B cell (primary cell): ENCODE data around the gene FAM216A. TPM values are rescaled to one million over a fixed set of nuclear protein-coding genes. Genes with fewer than 3 reads are reported as not detected.

Source experiments
- ATAC-seq: fragments of 200-7000 bp; cut with Tn5 transposase; one replicate; pipeline ENCODE4 v1.10.0; 2021; ENCODE audit warnings: low read depth, mild to moderate bottlenecking, moderate number of reproducible peaks, moderate library complexity
- CTCF ChIA-PET: fragments of 350-600 bp; sonication (Branson Sonifier 250); formaldehyde crosslinking; loops from one replicate; lab custom pipeline; 2021; ENCODE audit warnings: antibody characterized with exemption, inconsistent platforms; lab: Charles Lee
- POLR2A ChIA-PET: fragments of 350-600 bp; sonication (Branson Sonifier 250); formaldehyde crosslinking; loops from one replicate; lab custom pipeline; 2021; ENCODE audit warnings: antibody characterized with exemption; lab: Charles Lee
- DNase-seq: peaks from one replicate; pipeline ENCODE4 v3.0.0; 2013
- H2AFZ ChIP-seq: 2 replicates; pipeline ENCODE4 v1.6.1; 2012; ENCODE audit warnings: mild to moderate bottlenecking, low read depth, low read length; ENCODE audit not compliant: insufficient read depth, poor library complexity, severe bottlenecking
- H3K27ac ChIP-seq, 2 donors: 1 replicate in 1 of 2; 2 replicates in 1 of 2; pipeline ENCODE4 v1.5.1; 2012 to 2013; ENCODE audit warnings: low read length in 2 of 2, mild to moderate bottlenecking in 2 of 2, moderate library complexity in 1 of 2
- H3K27me3 ChIP-seq, 4 experiments: fragments of 200-600 bp in 1 of 4; sonication (generic) in 1 of 4; replicated peaks in 1 of 4; 1 replicate in 2 of 4; 2 replicates in 2 of 4; pipeline versions ENCODE4 v1.6.1 to v1.7.0; 2013 to 2016; ENCODE audit warnings: low read length in 3 of 4, mild to moderate bottlenecking in 2 of 4, mixed read lengths in 1 of 4, moderate library complexity in 1 of 4; ENCODE audit not compliant: insufficient read depth in 4 of 4, control insufficient read depth in 3 of 4; ENCODE audit errors: control extremely low read depth in 1 of 4
- H3K36me3 ChIP-seq, 2 experiments: replicated peaks in 1 of 2; 1 replicate in 1 of 2; 2 replicates in 1 of 2; pipeline versions ENCODE4 v1.6.1 to v1.7.1; 2013; ENCODE audit warnings: low read length in 1 of 2; ENCODE audit not compliant: insufficient read depth in 2 of 2, control insufficient read depth in 1 of 2; ENCODE audit errors: control extremely low read depth in 1 of 2, extremely low read depth in 1 of 2
- H3K4me1 ChIP-seq, 2 donors: fragments of 200-600 bp in 1 of 2; sonication (generic) in 1 of 2; 1 replicate in 1 of 2; 2 replicates in 1 of 2; pipeline versions ENCODE4 v1.5.1 to v1.6.1; 2013 to 2017; ENCODE audit warnings: low read length in 2 of 2; ENCODE audit not compliant: control insufficient read depth in 2 of 2, insufficient read depth in 2 of 2
- H3K4me2 ChIP-seq: replicated peaks from 2 replicates; pipeline ENCODE3; 2012; ENCODE audit warnings: mild to moderate bottlenecking, low read depth, low read length; ENCODE audit not compliant: poor library complexity, severe bottlenecking
- H3K4me3 ChIP-seq, 5 experiments: fragments of 200-600 bp in 1 of 5; sonication (generic) in 1 of 5; 1 replicate in 3 of 5; 2 replicates in 2 of 5; pipeline versions ENCODE4 v1.5.1 to v1.7.0; 2011 to 2016; ENCODE audit warnings: low read length in 4 of 5, mild to moderate bottlenecking in 4 of 5, low read depth in 2 of 5, control low read depth in 1 of 5, moderate library complexity in 1 of 5; ENCODE audit not compliant: insufficient read depth in 1 of 5; ENCODE audit errors: control extremely low read depth in 1 of 5, extremely low read depth in 1 of 5
- H3K79me2 ChIP-seq: fragments of 200-600 bp; sonication (generic); one replicate; pipeline ENCODE4 v1.6.0; 2016; ENCODE audit warnings: low read length; ENCODE audit not compliant: control insufficient read depth, insufficient read depth
- H3K9ac ChIP-seq: fragments of 200-600 bp; sonication (generic); 2 replicates; pipeline ENCODE4 v1.6.1; 2017; ENCODE audit warnings: mild to moderate bottlenecking, low read length, moderate library complexity
- H3K9me3 ChIP-seq, 3 donors: one replicate each; pipeline versions ENCODE4 v1.6.1 to v1.7.1; 2013; ENCODE audit warnings: low read length in 2 of 3; ENCODE audit not compliant: control insufficient read depth in 2 of 3, insufficient read depth in 1 of 3; ENCODE audit errors: control extremely low read depth in 1 of 3
- H4K20me1 ChIP-seq: 2 replicates; pipeline ENCODE4 v1.6.0; 2012; ENCODE audit warnings: mild to moderate bottlenecking, low read length; ENCODE audit not compliant: insufficient read depth, control insufficient read depth, poor library complexity, severe bottlenecking
- H3K27ac Mint-ChIP-seq: one replicate; pipeline ENCODE4 v1.8.0; 2021; ENCODE audit warnings: mixed read lengths
- H3K27me3 Mint-ChIP-seq: one replicate; pipeline ENCODE4 v1.8.0; 2021; ENCODE audit warnings: mixed read lengths
- H3K4me1 Mint-ChIP-seq: one replicate; pipeline ENCODE4 v1.8.0; 2021; ENCODE audit warnings: mixed read lengths
- H3K4me3 Mint-ChIP-seq: one replicate; pipeline ENCODE4 v1.8.0; 2021; ENCODE audit warnings: mixed read lengths
- H3K9me3 Mint-ChIP-seq: one replicate; pipeline ENCODE4 v1.8.0; 2022; ENCODE audit warnings: mixed read lengths; ENCODE audit not compliant: insufficient read depth
- EZH2 ChIP-seq: IDR thresholded peaks from 2 replicates; pipeline ENCODE4 v1.6.1; 2012; ENCODE audit warnings: borderline replicate concordance, low read depth, mild to moderate bottlenecking, moderate library complexity, low read length; ENCODE audit not compliant: insufficient read depth, poor library complexity, severe bottlenecking
- WGBS: methylation state at CpG from one replicate; pipeline ENCODE4 v1.1.5; 2013; ENCODE audit warnings: missing lambda C conversion rate; ENCODE audit not compliant: insufficient coverage; 5-methylcytosine and 5-hydroxymethylcytosine counted together
- intact Hi-C: fragments of 100-400 bp; cut with micrococcal nuclease; formaldehyde crosslinking; loops from one replicate; pipeline ENCODE4 v1.10.0; 2022
- polyA plus RNA-seq: library from polyadenylated mRNA; depleted of rRNA; stranded (reverse); fragments of >200 nt; gene quantifications from 2 replicates; pipeline ENCODE4 v1.2.3, GENCODE V29; 2012
- total RNA-seq, 2 donors: library from RNA; stranded (reverse); fragments of 120-200 nt in 1 of 2; gene quantifications; 1 replicate in 1 of 2; 2 replicates in 1 of 2; pipeline versions ENCODE4 v1.2.3 to v1.2.4, GENCODE V29; 2013 to 2022
- TF ChIP-seq, protein P1 (sequence below): fragments of 200-600 bp; IDR thresholded peaks from one replicate; pipeline ENCODE4 v1.8.0; 2022; ENCODE audit warnings: antibody characterized with exemption, mild to moderate bottlenecking

Gene FAM216A
- total and polyA plus RNA-seq, 2 donors (not counting 1 experiment from before 2014, with no cell fraction given) = 15.7 to 19.7 TPM

DNA sequence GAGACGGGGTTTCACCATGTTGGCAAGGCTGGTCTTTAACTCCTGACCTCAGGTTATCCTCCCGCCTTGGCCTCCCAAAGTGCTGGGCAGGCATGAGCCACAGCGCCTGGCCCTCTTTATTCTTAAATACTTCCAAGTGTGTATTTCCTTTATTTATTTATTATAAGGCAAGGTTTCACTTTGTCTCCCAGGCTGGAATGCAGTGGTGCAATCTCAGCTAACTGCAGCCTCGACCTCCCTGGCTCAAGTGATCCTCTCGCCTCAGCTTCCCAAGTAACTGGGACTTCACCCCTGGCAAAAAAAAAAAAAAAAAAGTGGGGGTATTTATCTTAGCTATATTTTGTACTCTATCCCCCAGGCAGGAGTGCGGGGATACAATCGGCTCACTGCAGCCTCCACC lies 6.8 kb downstream of the FAM216A start:
- ATAC-seq = no peak
- Histone ChIP-seq H2AFZ (no peak overlapping the region), H3K27me3 (no peaks in the 10 kb centered on the region), H4K20me1 (no peaks in the 10 kb centered on the region), H3K36me3 (peaks cover 1 to 14% of the 10 kb centered on the region in 2 experiments), H3K79me2 (peaks cover 37% of the 10 kb centered on the region), H3K4me3 (no peak overlapping the region), H3K9ac (no peak overlapping the region), H3K4me2 (no peak overlapping the region), H3K4me1 (no peaks in the 10 kb centered on the region), H3K27ac (no peak overlapping the region), H3K9me3 (no peaks in the 10 kb centered on the region)
- Mint-ChIP-seq H3K27ac (no peak overlapping the region), H3K4me1 (peaks cover 2% of the 10 kb centered on the region), H3K4me3 (no peak overlapping the region), H3K27me3 (no peaks in the 10 kb centered on the region), H3K9me3 (no peaks in the 10 kb centered on the region)
- ChIA-PET CTCF (interaction anchor here (0.6 to 0.7 kb wide), 2 partner anchors 49 to 158 kb away, joined by 3 read pairs; no protein-coding TSS in a partner anchor), POLR2A (interaction anchor here (0.7 kb wide), 1 partner anchor 13 kb away, joined by 5 read pairs; no protein-coding TSS in a partner anchor)
- no peak for TF ChIP-seq EZH2
- TF ChIP-seq, protein P1, sequence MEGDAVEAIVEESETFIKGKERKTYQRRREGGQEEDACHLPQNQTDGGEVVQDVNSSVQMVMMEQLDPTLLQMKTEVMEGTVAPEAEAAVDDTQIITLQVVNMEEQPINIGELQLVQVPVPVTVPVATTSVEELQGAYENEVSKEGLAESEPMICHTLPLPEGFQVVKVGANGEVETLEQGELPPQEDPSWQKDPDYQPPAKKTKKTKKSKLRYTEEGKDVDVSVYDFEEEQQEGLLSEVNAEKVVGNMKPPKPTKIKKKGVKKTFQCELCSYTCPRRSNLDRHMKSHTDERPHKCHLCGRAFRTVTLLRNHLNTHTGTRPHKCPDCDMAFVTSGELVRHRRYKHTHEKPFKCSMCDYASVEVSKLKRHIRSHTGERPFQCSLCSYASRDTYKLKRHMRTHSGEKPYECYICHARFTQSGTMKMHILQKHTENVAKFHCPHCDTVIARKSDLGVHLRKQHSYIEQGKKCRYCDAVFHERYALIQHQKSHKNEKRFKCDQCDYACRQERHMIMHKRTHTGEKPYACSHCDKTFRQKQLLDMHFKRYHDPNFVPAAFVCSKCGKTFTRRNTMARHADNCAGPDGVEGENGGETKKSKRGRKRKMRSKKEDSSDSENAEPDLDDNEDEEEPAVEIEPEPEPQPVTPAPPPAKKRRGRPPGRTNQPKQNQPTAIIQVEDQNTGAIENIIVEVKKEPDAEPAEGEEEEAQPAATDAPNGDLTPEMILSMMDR = no peak
- 86% methylated on average over 1 of the region's 7 CpGs for WGBS
- DNase-seq = no peak
- intact Hi-C loops = no loop called here

DNA sequence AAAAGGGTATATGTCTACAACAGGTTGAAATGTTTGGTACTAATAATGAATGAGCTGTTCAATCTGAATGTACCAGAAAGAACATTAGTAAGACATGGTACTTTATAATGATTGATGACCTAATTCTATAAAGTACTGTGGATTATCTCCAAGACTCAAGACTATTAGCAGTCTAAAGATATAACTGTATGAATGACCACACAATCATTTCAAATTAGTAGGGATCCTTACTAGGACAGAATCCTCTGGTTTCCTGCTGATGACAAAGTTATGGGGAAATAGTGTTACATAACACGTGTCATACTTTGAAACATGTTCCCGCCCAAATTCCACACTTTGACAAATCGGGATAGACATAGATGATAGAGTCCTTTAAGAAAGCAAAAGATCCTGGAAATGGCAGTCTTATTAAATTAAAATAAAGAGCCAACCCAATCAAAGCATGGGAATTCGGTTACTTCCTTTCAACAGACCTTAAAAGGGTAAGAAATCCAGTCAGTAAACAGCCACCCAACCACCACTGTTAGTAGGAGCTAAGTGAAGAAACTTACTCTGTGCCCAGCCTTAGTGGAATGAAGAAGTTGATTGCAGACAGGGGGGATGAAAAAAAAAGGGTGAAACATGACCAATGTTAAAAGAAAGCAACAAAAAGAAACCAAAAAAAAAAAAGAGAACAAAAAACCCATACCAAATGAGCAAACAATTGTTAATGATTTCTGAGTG lies 30.5 kb downstream of the FAM216A start:
- Histone ChIP-seq H3K79me2 (peaks cover 61% of the 10 kb centered on the region), H3K4me1 (peaks cover 19 to 20% of the 10 kb centered on the region in 2 donors), H3K4me2 (no peak overlapping the region), H3K27me3 (no peaks in the 10 kb centered on the region), H3K9me3 (no peaks in the 10 kb centered on the region), H3K4me3 (no peak overlapping the region), H3K36me3 (peaks cover 1 to 16% of the 10 kb centered on the region in 2 experiments), H3K9ac (no peak overlapping the region), H3K27ac (peak overlapping the region in 1 of 2 donors; percentile 34), H2AFZ (no peak overlapping the region), H4K20me1 (no peaks in the 10 kb centered on the region)
- TF ChIP-seq, protein P1 = no peak
- TF ChIP-seq EZH2 = no peak
- CTCF ChIA-PET = interaction anchor here (0.6 to 4.3 kb wide), 8 partner anchors 13 to 389 kb away, joined by 3 to 25 read pairs (median 4); partner anchors contain the start of genes ARPC3, FAM216A and GPN3
- Mint-ChIP-seq H3K4me1 (peaks cover 30% of the 10 kb centered on the region), H3K4me3 (peak overlapping the region; percentile 27), H3K9me3 (no peaks in the 10 kb centered on the region), H3K27ac (peak overlapping the region; percentile 35), H3K27me3 (no peaks in the 10 kb centered on the region)
- WGBS = no CpG with 5 or more reads among the region's 4 CpGs
- ATAC-seq (no peak), DNase-seq (no peak)
- POLR2A ChIA-PET = interaction anchor here (1.3 kb wide), 1 partner anchor 49 kb away, joined by 3 read pairs; no protein-coding TSS in a partner anchor
- intact Hi-C loops = no loop called here
